NOMO-1 treated with DMSO at 0.1 percent for 48 hours (cell line): Measurements from ENCODE around the gene PRKCA.

Experiments
- DNase-seq: peaks from one replicate; lab custom pipeline; 2025; ENCODE audit not compliant: unreplicated experiment; lab: John Stamatoyannopoulos, UW

PRKCA gene

DNA sequence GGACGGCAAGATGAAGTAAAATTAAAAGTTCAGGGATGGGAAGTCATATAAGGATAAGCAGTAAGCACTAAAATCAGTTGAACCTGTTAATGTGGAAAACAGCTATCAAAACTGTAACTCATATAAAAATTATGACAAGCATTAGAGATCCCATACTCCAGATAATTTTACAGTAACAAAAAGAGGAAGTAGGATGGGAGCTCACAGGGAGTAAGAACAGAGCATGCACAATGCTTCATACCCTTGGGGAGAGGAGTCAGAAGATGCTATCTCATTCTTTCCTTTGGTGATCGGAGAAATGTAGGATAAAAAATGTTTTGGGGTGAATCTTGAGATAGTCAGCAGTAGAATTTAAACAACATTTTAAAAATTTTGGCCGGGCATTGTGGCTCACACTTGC lies 367.8 kb downstream of the PRKCA start:
- DNase-seq, result peak; percentile 2

DNA sequence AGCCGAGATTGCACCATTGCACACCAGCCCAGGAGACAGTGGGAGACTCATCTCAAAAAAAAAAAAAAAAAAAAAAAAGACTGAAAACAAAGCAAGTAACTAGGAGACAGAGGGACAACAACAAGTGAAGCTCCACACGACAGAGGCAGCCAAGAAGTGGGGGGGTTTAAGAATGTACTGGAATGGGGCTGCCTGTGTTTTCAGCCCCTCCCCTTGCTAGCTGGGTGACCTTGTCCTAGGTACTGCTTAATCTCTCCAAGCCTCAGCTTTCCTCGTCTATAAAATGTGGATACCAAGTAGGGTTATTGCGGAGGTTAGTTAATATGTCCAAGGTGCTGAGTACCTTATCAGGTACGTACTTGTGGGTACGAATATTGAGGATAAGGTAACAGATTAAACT lies 368.7 kb downstream of the PRKCA start:
- no peak for DNase-seq

DNA sequence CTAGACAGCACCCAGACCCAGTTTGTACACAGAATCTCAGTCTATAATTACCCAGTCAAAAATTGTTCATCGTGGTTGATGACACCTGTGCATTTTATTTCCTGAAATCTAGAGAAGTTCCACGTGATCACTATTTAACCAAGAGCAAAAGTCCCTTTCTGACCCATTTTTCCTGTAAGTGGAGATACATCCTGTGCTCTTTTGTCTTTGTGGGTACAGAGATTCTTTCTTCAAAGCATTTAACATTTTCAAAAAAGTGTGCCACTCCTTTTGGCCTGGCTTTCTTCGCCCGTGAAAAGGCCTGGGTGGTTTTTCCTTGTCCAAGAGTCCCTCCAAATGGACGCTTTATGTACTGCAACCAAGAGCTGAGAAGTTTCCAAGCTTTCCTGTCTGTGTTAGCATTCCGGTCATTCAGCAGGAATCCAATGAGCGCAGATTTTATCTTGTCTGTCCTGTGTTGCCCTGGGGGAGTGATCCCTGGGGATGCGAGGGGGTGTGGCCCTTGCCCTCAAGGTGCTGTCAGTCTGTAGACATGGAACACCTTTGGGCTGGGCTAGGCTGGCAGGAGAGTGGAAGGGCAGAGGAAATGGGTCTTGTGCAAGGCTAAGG lies 371.4 kb downstream of the PRKCA start:
- no peak for DNase-seq

DNA sequence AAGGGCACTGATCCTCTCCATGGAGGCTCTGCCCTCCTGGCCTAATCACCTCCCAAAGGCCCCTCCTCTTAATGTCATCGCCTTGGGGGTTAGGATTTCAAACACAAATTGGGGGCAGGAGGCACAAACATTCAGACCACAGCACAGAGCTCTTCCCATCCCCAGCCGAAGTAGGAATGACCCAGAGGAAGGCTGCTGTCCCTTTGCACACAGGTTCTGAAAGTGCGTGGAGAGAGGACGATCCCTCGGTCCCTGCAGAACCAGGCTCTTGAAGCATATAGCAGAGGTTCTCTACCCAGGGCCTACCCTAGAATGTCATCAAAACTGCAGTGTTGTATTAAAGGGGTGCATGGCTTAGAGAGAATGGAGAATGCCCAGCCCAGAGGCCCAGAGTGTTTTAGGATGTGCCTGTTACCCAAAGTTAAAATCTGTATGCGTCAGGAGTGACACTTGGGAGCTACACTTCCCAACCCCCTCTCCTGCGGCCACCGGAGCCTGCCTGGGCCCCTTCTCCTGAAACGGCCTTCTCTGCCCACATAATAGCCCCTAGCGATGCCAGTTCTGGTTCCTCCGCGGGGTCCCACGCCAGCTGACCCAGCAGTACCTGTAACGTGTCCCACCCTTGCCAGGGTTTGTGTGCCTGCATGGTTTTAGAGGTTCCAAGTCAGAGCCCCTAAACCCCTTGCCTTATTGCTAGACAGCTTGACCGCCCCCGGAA lies 373.0 kb downstream of the PRKCA start:
- no peak for DNase-seq

DNA sequence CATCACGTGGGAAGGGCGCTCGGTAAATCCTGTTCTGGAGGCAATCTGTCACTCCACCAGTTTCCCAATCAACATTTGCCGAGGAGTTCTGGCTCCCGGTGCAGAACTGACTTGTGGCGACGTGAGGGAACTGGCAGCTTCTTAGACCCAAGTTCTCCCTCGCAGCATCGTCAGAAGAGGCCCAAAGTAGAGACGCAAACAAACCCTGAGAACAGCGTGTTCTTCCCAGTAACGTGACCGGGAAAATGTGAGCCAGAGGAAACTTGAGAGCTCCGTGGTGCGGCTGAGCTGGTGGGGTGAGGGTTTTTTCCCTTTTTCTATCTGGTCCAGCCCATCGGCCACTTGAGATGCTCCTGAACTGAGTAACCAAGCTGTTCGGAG lies 373.6 kb downstream of the PRKCA start:
- no peak for DNase-seq

DNA sequence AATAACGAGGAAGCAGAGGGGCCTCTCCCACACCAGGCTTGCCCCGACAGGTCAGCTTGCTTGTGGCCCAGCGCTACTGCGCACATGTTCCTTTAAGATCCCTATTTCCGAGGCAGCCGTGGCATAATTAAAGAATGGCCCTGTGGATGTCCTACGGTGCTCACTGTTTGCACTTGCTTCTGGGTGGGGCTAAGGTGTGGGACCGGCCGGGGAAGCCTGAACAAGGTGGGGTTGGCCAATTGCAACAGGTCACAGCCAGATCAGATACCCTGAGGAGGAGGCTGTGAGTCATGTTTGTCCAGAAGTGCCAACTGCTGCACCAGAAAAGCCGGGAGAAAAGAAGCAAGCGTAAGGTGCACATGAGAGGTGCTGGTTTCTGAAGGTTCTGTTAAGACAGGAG lies 374.0 kb downstream of the PRKCA start:
- DNase-seq, result no peak

DNA sequence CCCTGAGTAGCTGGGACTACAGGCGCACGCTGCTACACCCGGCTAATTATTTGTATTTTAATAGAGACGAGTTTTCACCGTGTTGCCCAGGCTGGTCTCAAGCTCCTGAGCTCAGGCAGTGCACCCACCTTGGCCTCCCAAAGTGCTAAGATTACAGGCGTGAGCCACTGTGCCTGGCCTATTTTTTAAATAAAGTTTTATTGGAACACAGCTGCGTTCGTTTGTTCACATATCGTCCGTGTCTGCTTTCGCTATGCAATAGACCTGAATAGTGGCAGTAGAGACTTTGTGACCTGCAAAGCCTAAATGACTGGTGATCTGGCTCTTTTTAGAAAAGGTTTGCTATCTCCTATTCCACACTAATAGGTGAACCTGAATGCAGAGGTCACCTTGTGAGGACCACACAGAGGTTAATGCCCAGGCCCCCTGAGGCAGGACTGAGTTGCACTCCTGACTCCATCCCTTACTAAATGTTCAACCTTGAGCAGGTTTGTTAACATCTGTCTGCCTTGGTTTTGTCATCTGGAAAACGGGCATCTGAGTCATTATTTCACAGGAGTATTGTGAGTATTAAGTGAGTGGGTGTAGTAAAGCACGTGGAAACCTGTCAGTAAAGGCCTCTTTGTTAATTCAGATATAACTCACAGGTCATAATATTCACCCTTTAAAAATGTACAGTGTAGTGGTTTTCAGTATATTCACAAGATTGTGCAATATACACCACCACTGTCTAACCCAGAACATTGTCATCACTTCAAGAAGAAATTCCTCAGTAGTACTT lies 375.0 kb downstream of the PRKCA start:
- no peak for DNase-seq

DNA sequence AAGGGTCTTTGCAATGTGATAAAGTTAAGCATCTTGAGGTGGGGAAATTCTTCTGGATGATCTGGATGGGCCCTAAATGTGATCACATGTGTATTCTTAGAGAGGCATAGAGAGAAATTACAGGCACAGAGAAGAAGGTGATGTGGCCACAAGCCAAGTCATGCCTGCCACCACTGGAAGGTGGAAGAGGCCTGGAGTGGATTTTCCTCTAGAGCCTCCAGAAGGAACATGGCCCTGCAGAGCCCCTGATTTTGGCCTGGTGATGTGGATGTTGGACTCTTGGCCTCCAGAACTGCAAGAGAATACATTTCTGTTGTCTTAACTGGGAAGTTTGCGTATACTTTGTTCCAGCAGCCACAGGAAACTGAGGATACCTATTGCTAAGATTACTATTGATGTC lies 375.6 kb downstream of the PRKCA start:
- no peak for DNase-seq

DNA sequence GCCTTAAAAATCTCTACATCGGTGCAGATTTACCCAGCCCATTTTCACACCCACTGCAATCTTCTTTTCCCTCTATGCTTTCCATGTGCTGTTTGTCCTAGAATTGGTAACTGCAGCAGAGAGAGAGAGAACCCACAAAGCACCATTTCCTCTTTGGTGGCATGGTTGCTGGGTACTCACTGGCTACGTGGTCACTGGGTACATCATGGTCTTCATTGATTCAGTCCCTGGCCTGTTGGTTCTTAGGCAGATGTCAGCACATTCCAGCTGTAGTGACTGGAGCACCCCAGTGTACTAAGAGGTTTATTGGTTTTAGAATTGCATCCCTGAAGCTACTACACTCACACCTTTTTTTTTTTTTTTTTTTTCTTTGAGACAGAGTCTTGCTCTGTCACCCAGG lies 376.4 kb downstream of the PRKCA start:
- peak; percentile 14 for DNase-seq

DNA sequence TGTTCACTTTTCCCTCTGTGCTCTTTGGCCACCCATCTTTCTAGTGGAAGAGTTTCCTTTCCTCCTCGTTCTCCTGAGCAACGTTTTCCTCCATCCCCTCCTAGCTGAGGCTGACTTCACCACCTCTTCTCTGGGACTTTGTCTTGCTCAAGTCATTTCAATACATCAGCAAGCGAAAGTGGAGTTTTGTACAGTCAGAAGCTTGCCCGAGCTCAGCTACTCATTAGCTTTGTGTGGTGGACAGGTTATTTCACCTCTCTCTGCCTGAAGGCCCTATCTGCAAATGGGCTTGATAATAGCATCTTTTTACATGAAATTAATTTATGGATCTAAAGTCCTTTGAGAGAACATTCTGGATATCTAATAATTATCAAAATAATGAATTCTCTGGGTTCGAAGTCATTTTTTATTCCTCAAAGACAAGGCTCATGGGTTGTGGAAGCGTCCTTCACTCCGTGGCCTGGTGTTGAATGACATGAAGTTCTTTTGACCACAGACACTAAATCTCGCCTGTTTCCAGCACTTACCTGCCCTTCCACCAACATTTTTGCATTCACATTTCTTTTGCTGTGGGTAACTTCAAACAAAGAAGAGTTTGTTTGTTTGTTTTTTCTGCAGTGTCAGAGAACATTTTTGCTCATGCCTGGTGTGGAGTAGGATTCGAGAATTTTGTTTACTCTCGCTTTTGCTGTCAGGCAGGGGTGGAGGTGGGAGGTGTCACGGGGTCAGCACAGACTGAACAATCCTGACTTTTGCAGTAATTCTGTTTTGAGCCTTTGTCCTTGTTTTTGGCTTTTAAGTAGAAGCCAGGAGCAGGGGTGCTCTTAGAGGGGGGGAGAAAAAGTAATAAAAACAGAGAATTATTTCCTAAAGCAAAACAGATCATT lies 377.5 kb downstream of the PRKCA start:
- DNase-seq, result no peak

DNA sequence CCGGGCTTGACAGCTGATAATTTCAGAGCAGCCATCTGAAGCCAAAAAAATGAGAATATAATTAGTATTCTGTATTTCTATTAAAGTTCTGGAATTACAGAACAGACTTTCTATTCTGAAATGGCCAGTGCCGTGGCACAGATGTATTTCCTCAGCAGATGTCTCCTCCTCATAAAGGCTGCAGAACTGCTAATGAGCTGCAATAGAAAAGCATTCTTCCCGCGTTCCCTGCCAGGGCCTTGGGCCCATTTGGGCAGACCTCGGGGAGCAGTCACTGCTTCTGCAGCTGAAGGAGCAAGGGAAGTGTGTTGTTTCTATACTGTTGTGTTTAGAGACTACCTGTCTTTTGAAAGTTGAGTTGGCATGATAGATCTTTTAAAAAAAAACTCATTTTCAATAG lies 379.9 kb downstream of the PRKCA start:
- no peak for DNase-seq

DNA sequence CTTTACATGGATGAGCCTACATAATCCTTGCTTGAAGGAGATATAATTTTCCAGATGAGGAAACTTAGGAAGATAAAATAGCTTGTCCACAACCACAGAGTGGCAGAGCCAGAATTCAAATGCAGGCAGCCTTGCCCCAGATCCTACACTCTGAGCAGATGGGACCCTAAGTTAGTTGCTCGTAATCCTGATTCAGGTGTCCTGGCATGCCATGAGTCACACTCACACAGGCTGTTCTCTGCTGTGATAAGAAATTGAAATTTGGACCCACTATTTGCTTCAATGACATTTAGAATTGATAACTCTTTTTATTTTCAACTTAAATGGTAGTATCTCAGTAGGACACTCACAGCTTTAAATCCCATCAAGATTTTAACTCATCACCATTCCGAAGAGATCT lies 381.8 kb downstream of the PRKCA start:
- no peak for DNase-seq

DNA sequence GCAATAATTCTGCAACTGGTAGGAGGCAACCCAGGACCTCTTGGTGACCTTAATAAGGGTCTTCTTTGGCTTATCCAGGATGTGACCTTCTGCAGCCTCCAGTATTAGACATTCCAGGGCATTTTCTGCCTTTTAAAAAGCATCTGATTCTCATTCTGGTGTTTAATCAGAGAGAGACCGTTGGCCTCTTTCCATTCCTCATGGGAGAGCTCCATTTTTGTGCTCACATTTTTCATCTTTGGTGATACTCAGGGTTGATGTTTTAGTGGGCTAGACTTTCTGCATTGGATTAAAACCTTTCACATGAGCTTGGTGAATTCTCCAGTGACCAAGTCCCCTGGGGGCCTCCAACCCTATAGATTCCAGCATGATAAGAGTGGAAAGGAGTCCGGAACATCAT lies 382.3 kb downstream of the PRKCA start:
- DNase-seq, result no peak

DNA sequence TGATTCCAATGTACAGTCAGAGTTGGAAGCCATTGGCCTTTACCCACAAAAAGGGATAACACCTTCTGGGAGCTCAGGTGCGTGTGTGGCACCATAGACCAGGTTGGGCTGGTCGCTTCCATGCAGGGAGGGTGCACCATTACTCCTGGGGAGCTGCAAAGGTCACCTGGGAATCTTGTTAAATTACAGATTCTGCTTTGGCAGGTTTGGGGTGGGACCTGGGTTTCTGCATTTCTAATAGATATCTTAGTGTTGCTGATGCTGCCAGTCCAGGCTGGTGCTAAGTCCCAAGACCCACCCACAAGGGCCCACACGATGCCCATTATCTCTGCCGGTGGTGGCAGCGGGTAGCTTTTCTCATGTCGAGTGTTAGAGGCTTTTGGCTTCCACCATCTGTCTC lies 384.2 kb downstream of the PRKCA start:
- no peak for DNase-seq

DNA sequence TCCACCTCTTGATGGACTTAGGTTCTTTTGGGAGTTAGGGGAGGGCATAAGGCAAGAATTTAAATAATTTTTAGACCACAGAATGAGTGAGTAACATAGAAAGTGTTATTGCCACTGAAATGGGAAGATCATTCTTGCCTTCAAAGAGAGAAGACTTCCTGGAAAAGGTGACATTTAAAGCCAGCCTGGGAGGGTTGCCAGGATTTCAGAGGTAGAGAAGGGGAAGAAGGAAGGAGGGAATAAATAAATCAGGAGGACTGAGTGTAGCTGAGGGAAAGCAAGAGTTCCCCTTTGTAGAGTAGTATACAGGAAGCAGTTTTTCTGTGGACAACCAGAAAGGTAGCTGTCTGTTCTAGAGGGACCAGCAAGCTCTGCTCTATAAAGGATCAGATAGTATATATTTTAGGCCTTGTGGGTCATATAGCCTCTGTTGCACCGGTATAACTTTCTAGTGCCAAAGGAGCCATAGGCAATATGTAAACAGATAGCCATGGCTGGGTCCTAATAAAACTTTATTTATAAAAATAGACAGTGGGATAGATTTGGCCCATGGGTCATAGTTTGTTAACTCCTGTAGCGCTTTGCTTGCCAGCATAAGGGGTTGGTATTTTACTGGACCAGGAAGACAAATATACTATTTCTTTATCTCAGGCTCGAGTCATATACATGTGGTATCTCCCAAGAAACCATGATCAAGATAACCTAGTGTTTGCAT lies 385.3 kb downstream of the PRKCA start:
- no peak for DNase-seq

DNA sequence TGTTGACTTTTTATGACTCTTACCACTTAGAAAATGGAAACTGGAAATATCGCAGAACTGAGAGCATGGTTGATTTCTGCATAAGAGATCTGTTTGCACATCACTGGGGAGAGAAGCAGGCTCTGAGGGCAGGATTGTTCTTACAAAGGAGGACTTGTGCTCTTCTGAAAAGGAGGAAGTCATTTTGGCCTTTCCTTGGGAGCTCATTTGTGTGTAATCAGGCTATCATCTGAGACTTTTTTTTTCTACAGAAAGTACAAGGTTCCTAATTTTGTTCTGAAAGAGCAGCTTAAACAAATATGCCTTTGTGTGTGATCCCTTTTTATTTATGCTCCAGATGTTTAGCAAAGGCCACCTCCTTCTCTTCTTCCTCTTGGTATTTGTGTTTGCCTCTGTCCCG lies 386.8 kb downstream of the PRKCA start:
- DNase-seq, result peak; percentile 26

DNA sequence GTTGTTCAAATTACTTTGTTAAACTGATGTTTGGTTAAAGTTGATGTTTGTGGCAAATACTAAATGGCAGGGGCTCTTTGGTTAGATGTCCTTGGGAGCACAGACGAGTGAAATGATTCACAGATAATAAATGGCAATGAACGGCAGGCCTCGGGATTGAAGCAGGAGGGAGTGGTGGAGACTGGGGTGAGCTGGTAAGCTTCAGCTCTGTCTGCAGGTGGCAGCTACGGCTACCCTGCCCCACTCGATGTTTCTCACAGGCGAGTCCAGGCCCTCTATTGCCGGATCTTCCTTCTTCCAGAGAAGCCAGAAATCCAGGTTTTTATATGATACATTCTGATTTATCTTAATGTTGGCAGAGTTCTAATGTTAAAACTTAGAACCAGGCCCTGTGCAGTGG lies 387.8 kb downstream of the PRKCA start:
- no peak for DNase-seq

DNA sequence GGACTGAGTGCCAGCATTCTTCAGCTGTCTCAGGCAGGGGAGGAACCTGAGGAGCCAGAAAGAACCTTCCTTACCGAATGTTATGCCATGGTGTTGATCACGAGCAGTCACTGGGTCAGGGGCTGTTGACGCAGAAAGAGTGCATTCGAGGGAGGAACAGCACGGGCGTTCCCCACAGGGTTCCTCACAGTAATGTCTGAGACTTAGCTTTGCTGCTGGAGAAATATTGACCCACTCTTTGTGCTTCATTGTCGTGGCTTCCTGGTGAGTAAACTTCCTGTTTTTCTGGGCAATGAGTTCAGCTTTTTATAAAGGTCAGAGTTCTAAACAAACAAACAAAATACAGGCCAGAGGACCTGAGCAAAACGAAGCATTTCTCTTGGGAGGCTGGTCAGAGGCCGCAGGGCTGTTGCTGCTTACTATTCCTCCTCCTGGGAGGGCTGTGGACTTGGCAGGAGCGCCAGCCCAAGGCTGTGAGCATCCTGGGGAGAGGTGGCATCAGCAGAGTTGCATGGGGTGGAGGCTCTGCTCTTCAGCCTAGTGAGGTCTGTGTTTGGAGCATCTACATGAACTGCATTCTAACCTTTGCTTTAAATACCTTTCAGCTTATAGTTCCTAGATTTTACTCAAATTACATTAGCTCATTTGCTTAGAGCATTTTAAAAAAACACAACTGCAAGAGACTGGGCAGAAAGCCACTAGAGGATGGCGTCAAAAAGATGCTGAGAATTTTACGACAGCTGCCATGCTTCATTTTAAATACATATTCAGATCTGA lies 389.4 kb downstream of the PRKCA start:
- peak; percentile 3 for DNase-seq

DNA sequence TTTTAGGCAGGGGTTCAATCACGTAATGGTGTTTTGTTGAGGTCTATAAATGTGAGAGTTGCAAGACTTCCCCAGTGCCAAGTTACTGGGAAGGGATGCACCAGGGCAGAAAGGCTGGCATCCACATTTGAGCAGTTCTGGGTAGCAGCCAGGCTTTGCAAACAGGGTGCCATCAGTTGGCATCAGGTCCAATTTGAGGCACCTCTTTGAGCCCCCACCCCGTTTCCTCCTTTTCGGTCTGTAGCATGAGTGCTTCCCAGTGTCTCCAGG lies 389.9 kb downstream of the PRKCA start:
- no peak for DNase-seq

DNA sequence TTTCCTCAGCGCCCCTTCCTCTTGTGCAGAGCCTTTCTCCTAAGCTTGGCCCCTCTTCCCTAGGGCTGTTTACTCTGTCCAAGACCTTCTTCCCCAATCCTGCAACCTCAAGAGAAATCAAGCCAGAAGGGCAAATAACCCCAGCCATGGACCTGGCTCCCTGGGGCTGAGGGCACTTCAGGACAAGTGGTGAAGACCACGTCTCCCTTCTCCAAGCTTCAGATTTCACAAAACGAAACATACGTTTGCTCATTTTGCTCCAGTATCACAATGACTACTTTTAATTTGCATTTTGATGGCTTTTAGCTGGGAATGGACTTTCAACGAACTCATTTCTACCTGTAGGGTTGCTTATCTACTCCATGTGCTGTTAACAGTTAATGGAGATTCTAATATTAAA lies 392.7 kb downstream of the PRKCA start:
- no peak for DNase-seq
